Activated CD4-positive, alpha-beta memory T cell treated with anti-CD3 and anti-CD28 coated beads for 36 hours (primary cell): Measurements from ENCODE around the gene METTL16. TPM values are rescaled to one million over a fixed set of nuclear protein-coding genes. Genes with fewer than 3 reads are reported as not detected.

Source experiments
- total RNA-seq, 2 experiments: library from RNA; stranded (reverse); gene quantifications; one replicate each; pipeline ENCODE4 v1.2.3, GENCODE V29; 2021

The METTL16 gene
- total RNA-seq, 2 experiments from 2014 or later = 44.0 to 44.6 TPM

Other genes with a start within 250 kb of the METTL16 start
- 10 to 100 TPM; 17.2 to 20.3 TPM for gene SMG6, start 208.1 kb downstream of the METTL16 start, total RNA-seq
- gene SRR, start 207.9 kb downstream of the METTL16 start, total RNA-seq = 10 to 100 TPM; 20.0 to 22.2 TPM
- gene TSR1, start 175.4 kb downstream of the METTL16 start, total RNA-seq = 10 to 100 TPM; 55.1 to 55.9 TPM
- gene SGSM2, start 174.4 kb downstream of the METTL16 start, total RNA-seq = 10 to 100 TPM; 32.7 to 33.4 TPM
- 10 to 100 TPM; 13.9 to 18.1 TPM for gene MNT, start 110.8 kb downstream of the METTL16 start, total RNA-seq
- 100 to 1,000 TPM; 170 to 173 TPM for gene PAFAH1B1, start 81.8 kb upstream of the METTL16 start, total RNA-seq
- gene CLUH, start 199.9 kb upstream of the METTL16 start, total RNA-seq = 10 to 100 TPM; 78.4 to 80.4 TPM
- under 1 TPM in 1 of 2 experiments, not detected in 1; 0.10 TPM for gene CCDC92B, start 237.8 kb upstream of the METTL16 start, total RNA-seq